Heart left ventricle (tissue), 13 donors: ENCODE results near the gene LINGO1.

Source experiments
- POLR2A ChIP-seq, 2 donors: fragments of 450-650 bp; IDR thresholded peaks; one replicate each; pipeline ENCODE4 v1.6.1; 2017; ENCODE audit warnings: antibody characterized with exemption in 2 of 2, mild to moderate bottlenecking in 2 of 2, moderate library complexity in 2 of 2
- TF ChIP-seq, protein P1 (sequence below), 12 donors: fragments of 200-600 bp; sonication (generic) in 4 of 12; IDR thresholded peaks; one replicate each; pipeline versions ENCODE4 v1.5.0 to v1.8.0; 2018 to 2022; ENCODE audit warnings: antibody characterized with exemption in 12 of 12, mild to moderate bottlenecking in 5 of 12
- donor health status: ischemic (EF 13 %, LVEDD 7.1; RV severe dilation, severe dysfunction).
- donor health status: DM: no; HTN: yes; CAD: no.
- donor health status: DM: no; HTN: no; CAD: no.
- donor health status: ischemic (EF 25% LVEDD 6.9; RV normal size, moderate dysfunction).
- donor health status: ischemic (EF 25% LVEDD 5.7; RV mildly dilated, moderate dysfunction).
- donor health status: ischemic (EF 35%, LVEDD 5.7; RV mildly dilated, moderate dysfunction).
- donor health status: nonischemic (EF 11% LVEDD 7.7; RV severe dilation, severe dysfunction).
- donor health status: DM: yes; HTN: yes; CAD: no.
- donor health status: PGD.
- donor health status: ischemic (EF 29% LVEDD 5.4; RV normal size, mild dysfunction).
- donor health status: nonischemic (EF 23%, LVEDD 6.1; RV moderate dilation, normal function).

DNA sequence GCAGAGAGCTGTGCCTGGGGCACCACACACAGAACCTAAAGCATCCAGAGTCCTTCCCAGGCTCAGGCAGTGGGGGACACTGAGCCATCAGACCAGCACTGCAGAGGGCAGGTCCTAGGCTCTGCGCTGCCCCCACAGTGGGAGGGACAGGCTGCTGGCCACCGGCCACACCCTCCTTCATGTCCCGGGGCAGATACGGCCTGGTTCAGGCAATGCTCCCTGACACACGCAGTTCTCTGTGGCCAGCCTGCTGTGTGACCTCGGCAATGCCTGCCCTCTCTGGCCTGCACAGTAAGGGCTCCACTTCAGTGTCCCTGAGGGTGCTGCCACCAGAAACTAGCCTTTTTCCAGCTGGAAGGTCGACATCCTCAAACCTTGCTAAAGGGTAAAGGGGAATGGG is 12.4 kb downstream of the LINGO1 start:
- TF ChIP-seq, protein P1, sequence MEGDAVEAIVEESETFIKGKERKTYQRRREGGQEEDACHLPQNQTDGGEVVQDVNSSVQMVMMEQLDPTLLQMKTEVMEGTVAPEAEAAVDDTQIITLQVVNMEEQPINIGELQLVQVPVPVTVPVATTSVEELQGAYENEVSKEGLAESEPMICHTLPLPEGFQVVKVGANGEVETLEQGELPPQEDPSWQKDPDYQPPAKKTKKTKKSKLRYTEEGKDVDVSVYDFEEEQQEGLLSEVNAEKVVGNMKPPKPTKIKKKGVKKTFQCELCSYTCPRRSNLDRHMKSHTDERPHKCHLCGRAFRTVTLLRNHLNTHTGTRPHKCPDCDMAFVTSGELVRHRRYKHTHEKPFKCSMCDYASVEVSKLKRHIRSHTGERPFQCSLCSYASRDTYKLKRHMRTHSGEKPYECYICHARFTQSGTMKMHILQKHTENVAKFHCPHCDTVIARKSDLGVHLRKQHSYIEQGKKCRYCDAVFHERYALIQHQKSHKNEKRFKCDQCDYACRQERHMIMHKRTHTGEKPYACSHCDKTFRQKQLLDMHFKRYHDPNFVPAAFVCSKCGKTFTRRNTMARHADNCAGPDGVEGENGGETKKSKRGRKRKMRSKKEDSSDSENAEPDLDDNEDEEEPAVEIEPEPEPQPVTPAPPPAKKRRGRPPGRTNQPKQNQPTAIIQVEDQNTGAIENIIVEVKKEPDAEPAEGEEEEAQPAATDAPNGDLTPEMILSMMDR (IDR thresholded peaks at IDR 0.05): no peak
- TF ChIP-seq POLR2A (IDR thresholded peaks at IDR 0.05): no peak
